Mesenchymal stem cell (in vitro differentiated cells and primary cell): ENCODE measurements around the gene FBXO3.
A peak's percentile ranks its signal among the peaks of the same experiment; 100 is the strongest.

ENCODE experiments used
- DNase-seq: peaks from one replicate; pipeline ENCODE4 v3.0.0-alpha.2; 2013
- H2AFZ ChIP-seq: one replicate; pipeline ENCODE4 v1.6.1; 2013; ENCODE audit warnings: low read depth, mild to moderate bottlenecking, control low read depth, inconsistent platforms, low read length, moderate library complexity
- H2AK5ac ChIP-seq: 2 replicates; pipeline ENCODE4 v1.6.1; 2013; ENCODE audit warnings: low read length, moderate library complexity, mild to moderate bottlenecking, inconsistent platforms; ENCODE audit not compliant: severe bottlenecking
- H2BK120ac ChIP-seq: one replicate; pipeline ENCODE4 v1.6.1; 2013; ENCODE audit warnings: low read depth, mild to moderate bottlenecking, inconsistent platforms, low read length, moderate library complexity
- H2BK12ac ChIP-seq, 2 experiments: one replicate each; pipeline ENCODE4 v1.6.1; 2013; ENCODE audit warnings: inconsistent platforms in 2 of 2, low read length in 2 of 2, mild to moderate bottlenecking in 2 of 2, moderate library complexity in 2 of 2, control low read depth in 1 of 2
- H2BK15ac ChIP-seq: one replicate; pipeline ENCODE4 v1.6.1; 2013; ENCODE audit warnings: mild to moderate bottlenecking, low read depth, inconsistent platforms; ENCODE audit not compliant: poor library complexity, severe bottlenecking
- H2BK5ac ChIP-seq: 2 replicates; pipeline ENCODE4 v1.6.1; 2013; ENCODE audit warnings: low read depth, mild to moderate bottlenecking, low read length, control low read depth, inconsistent platforms; ENCODE audit not compliant: poor library complexity, severe bottlenecking
- H3K14ac ChIP-seq, 2 experiments: one replicate each; pipeline ENCODE4 v1.6.1; 2013; ENCODE audit warnings: inconsistent platforms in 2 of 2, low read length in 2 of 2, control low read depth in 1 of 2, mild to moderate bottlenecking in 1 of 2, moderate library complexity in 1 of 2
- H3K18ac ChIP-seq, 2 experiments: one replicate each; pipeline ENCODE4 v1.6.1; 2013; ENCODE audit warnings: inconsistent platforms in 2 of 2, low read length in 2 of 2, control low read depth in 1 of 2, low read depth in 1 of 2, mild to moderate bottlenecking in 1 of 2
- H3K23ac ChIP-seq, 2 experiments: one replicate each; pipeline ENCODE4 v1.6.1; 2013; ENCODE audit warnings: inconsistent platforms in 2 of 2, low read length in 2 of 2, mild to moderate bottlenecking in 2 of 2, moderate library complexity in 2 of 2, control low read depth in 1 of 2
- H3K27ac ChIP-seq: 2 replicates; pipeline ENCODE4 v1.5.1; 2013; ENCODE audit warnings: mild to moderate bottlenecking, moderate library complexity, low read length, control low read depth, inconsistent platforms; ENCODE audit not compliant: poor library complexity, severe bottlenecking
- H3K27me3 ChIP-seq, 2 experiments: 2 replicates each; pipeline versions ENCODE4 v1.6.1 to v1.7.0; 2013; ENCODE audit warnings: low read length in 2 of 2, mild to moderate bottlenecking in 2 of 2, moderate library complexity in 2 of 2, control low read depth in 1 of 2, inconsistent platforms in 1 of 2; ENCODE audit not compliant: control insufficient read depth in 1 of 2, insufficient read depth in 1 of 2
- H3K36me3 ChIP-seq, 2 experiments: 2 replicates each; pipeline versions ENCODE4 v1.6.1 to v1.7.0; 2013; ENCODE audit warnings: low read length in 2 of 2, control low read depth in 1 of 2, inconsistent platforms in 1 of 2, low read depth in 1 of 2, mild to moderate bottlenecking in 1 of 2; ENCODE audit not compliant: insufficient read depth in 2 of 2, control insufficient read depth in 1 of 2
- H3K4ac ChIP-seq, 2 experiments: one replicate each; pipeline ENCODE4 v1.6.1; 2013; ENCODE audit warnings: inconsistent platforms in 2 of 2, low read length in 2 of 2, mild to moderate bottlenecking in 2 of 2, moderate library complexity in 2 of 2, control low read depth in 1 of 2, low read depth in 1 of 2
- H3K4me1 ChIP-seq: 2 replicates; pipeline ENCODE4 v1.6.1; 2013; ENCODE audit warnings: low read depth, low read length, control low read depth; ENCODE audit not compliant: control insufficient read depth, insufficient read depth
- H3K4me2 ChIP-seq: 2 replicates; pipeline ENCODE4 v1.6.1; 2013; ENCODE audit warnings: low read length, mild to moderate bottlenecking, inconsistent platforms; ENCODE audit not compliant: poor library complexity, severe bottlenecking
- H3K4me3 ChIP-seq, 2 experiments: 2 replicates each; pipeline versions ENCODE4 v1.5.1 to v1.7.0; 2013; ENCODE audit warnings: low read length in 2 of 2, mild to moderate bottlenecking in 2 of 2, control low read depth in 1 of 2, low read depth in 1 of 2; ENCODE audit not compliant: insufficient read depth in 1 of 2
- H3K79me1 ChIP-seq: replicated peaks from 2 replicates; pipeline ENCODE4 v1.6.1; 2013; ENCODE audit warnings: mild to moderate bottlenecking, control low read depth, low read length, inconsistent platforms; ENCODE audit not compliant: poor library complexity, severe bottlenecking
- H3K9ac ChIP-seq: 2 replicates; pipeline ENCODE4 v1.7.0; 2013; ENCODE audit warnings: mild to moderate bottlenecking, low read length, moderate library complexity
- H3K9me3 ChIP-seq: 2 replicates; pipeline ENCODE4 v1.7.0; 2013; ENCODE audit warnings: mild to moderate bottlenecking, low read length; ENCODE audit not compliant: control insufficient read depth
- H4K8ac ChIP-seq: one replicate; pipeline ENCODE4 v1.6.1; 2013; ENCODE audit warnings: inconsistent platforms, mild to moderate bottlenecking, low read length, moderate library complexity
- H4K91ac ChIP-seq: one replicate; pipeline ENCODE4 v1.6.1; 2013; ENCODE audit warnings: mild to moderate bottlenecking, low read length, inconsistent platforms
- WGBS: methylation state at CpG from one replicate; pipeline ENCODE4 v1.1.7; 2013; ENCODE audit warnings: mixed read lengths; 5-methylcytosine and 5-hydroxymethylcytosine counted together

Gene FBXO3

DNA sequence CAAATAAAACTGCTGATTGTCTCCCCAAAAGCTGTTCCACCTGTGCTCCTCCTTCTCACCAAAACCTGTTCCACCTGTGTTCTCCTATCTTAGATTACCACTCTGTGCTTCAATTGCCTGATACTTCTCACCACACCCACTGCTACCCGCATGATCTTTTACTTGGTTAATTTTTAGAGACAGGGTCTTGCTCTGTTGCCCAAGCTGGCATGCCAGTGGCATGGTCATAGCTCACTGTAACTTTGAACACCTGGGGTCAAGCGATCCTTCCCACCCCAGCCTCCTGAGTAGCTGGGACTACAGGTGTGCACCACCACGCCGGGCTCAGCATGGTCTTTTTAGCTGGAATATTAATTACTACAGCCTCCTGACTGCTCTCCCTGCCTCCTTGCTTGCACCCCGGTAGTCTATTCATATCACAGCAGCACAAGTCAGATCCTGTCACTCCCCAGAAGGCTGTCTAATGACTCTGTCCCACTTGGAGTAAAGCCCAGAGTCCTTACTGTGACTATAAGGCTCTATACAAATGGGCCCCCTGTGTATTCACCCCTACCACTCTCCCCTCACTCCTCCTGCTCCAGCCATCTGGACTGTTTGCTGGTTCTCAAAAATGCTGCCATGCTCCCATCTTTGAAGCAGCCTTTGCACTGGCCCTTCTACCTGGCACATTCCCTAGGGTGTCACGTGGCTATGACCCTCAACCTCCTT is 77.2 kb downstream of the FBXO3 start:
- Histone ChIP-seq H3K14ac (no peak overlapping the region), H3K9me3 (no peaks in the 10 kb centered on the region), H3K4ac (no peak overlapping the region), H2AK5ac (no peak overlapping the region), H3K4me1 (peaks cover 20% of the 10 kb centered on the region), H3K4me2 (no peak overlapping the region), H2BK15ac (no peak overlapping the region), H2BK5ac (no peak overlapping the region), H2BK12ac (peak overlapping the region in 1 of 2 experiments; percentile 21), H3K79me1 (no peaks in the 10 kb centered on the region), H4K91ac (no peak overlapping the region), H3K23ac (no peak overlapping the region), H3K27ac (no peak overlapping the region), H3K4me3 (no peak overlapping the region), H3K18ac (no peak overlapping the region), H3K27me3 (no peaks in the 10 kb centered on the region), H2AFZ (no peak overlapping the region), H2BK120ac (no peak overlapping the region), H3K9ac (no peak overlapping the region), H4K8ac (no peak overlapping the region), H3K36me3 (no peaks in the 10 kb centered on the region)
- 97% methylated on average over 6 of the region's 6 CpGs for WGBS
- no peak for DNase-seq

DNA sequence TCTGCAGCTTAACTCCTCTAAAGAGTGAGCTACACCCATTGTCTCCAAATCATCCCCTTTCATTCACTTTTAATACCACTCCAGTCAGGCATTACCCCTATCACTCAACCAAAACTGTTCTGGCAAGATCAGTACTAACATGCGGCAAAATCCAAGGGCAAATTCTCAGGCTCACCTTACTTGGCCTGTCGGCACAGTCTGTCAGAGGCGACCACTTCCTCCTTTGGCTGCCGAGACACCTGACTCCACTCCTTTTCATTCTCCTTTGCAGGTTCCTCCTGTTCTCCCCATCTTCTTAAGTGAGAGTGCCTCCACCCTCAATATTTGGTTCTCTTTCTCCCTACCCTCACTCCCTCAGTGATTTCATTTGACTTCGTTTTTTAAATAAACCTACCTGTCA is 77.9 kb downstream of the FBXO3 start:
- H2BK15ac ChIP-seq, result no peak overlapping the region
- H2BK5ac ChIP-seq, result no peak overlapping the region
- peaks cover 23% of the 10 kb centered on the region for H3K4me1 ChIP-seq
- H3K4me2 ChIP-seq, result no peak overlapping the region
- peak overlapping the region; percentile 37 for H2AK5ac ChIP-seq
- no peak overlapping the region for H2BK120ac ChIP-seq
- H3K14ac ChIP-seq, result no peak overlapping the region
- no peaks in the 10 kb centered on the region for H3K27me3 ChIP-seq
- DNase-seq, result no peak
- no peak overlapping the region for H3K27ac ChIP-seq
- no peak overlapping the region for H3K4ac ChIP-seq
- no peak overlapping the region for H4K91ac ChIP-seq
- H3K4me3 ChIP-seq, result no peak overlapping the region
- no peak overlapping the region for H4K8ac ChIP-seq
- H3K18ac ChIP-seq, result no peak overlapping the region
- H3K9me3 ChIP-seq, result no peaks in the 10 kb centered on the region
- no peak overlapping the region for H2AFZ ChIP-seq
- no peaks in the 10 kb centered on the region for H3K79me1 ChIP-seq
- no peak overlapping the region for H2BK12ac ChIP-seq
- H3K36me3 ChIP-seq, result no peaks in the 10 kb centered on the region
- no peak overlapping the region for H3K9ac ChIP-seq
- peak overlapping the region in 1 of 2 experiments; percentile 11 for H3K23ac ChIP-seq
- 93% methylated on average over 5 of the region's 5 CpGs for WGBS

- Histone ChIP-seq H3K9ac (no peak overlapping the region), H3K4me2 (no peak overlapping the region), H3K27ac (no peak overlapping the region), H4K8ac (no peak overlapping the region), H3K4ac (peak overlapping the region in 1 of 2 experiments; percentile 38), H4K91ac (no peak overlapping the region), H3K4me1 (peaks cover 30% of the 10 kb centered on the region), H3K27me3 (no peaks in the 10 kb centered on the region), H3K79me1 (no peaks in the 10 kb centered on the region), H3K14ac (no peak overlapping the region), H3K4me3 (no peak overlapping the region), H2AFZ (no peak overlapping the region), H3K9me3 (no peaks in the 10 kb centered on the region), H3K18ac (peak overlapping the region in 1 of 2 experiments; percentile 29), H2BK120ac (no peak overlapping the region), H2AK5ac (peak overlapping the region; percentile 54), H2BK5ac (no peak overlapping the region), H2BK15ac (no peak overlapping the region), H2BK12ac (no peak overlapping the region), H3K36me3 (no peaks in the 10 kb centered on the region), H3K23ac (no peak overlapping the region)
- 96% methylated on average over 4 of the region's 4 CpGs for WGBS
- DNase-seq, result no peak
Observed at GRCh38 chr11:33695051-33695566, 79.2 kb downstream of the FBXO3 start.

- Histone ChIP-seq H3K27me3 (no peaks in the 10 kb centered on the region), H3K4me2 (no peak overlapping the region), H3K9ac (no peak overlapping the region), H3K18ac (peak overlapping the region in 1 of 2 experiments; percentile 71), H3K4me3 (no peak overlapping the region), H4K8ac (no peak overlapping the region), H4K91ac (peak overlapping the region; percentile 47), H3K14ac (no peak overlapping the region), H3K9me3 (no peaks in the 10 kb centered on the region), H3K23ac (no peak overlapping the region), H2AK5ac (peak overlapping the region; percentile 62), H3K27ac (no peak overlapping the region), H3K4ac (peak overlapping the region in 1 of 2 experiments; percentile 7), H3K36me3 (no peaks in the 10 kb centered on the region), H2AFZ (no peak overlapping the region), H2BK120ac (no peak overlapping the region), H2BK5ac (no peak overlapping the region), H3K4me1 (peaks cover 31% of the 10 kb centered on the region), H2BK12ac (peak overlapping the region in 1 of 2 experiments; percentile 89), H3K79me1 (no peaks in the 10 kb centered on the region), H2BK15ac (no peak overlapping the region)
- no peak for DNase-seq
- WGBS, result 98% methylated on average over 2 of the region's 4 CpGs
Observed at GRCh38 chr11:33694346-33695050, 79.8 kb downstream of the FBXO3 start.
